GM21825 (cell line): ENCODE data around the gene CAMTA1.

Source experiments
- ATAC-seq: cut with Tn5 transposase; IDR thresholded peaks from one replicate; pipeline ENCODE4 v1.9.1; 2021; ENCODE audit warnings: mild to moderate bottlenecking, moderate library complexity; ENCODE audit not compliant: unreplicated experiment

The CAMTA1 gene

DNA sequence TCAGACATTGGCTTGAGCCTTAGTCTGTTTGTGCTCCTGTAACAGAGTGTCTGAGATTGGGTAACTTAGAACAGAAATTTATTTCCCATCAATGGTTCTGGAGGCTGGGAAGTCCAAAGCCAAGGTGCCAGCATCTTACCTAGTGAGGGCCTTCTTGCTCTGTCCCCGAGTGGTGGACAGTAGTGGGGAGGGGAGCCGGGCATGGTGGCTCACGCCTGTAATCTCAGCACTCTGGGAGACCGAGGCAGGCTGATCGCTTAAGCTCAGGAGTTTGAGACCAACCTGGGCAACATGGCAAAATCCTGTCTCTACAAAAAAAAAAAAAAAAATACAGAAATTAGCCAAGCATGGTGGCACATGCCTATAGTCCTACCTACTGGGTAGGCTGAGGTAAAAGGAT is 649.3 kb downstream of the CAMTA1 start:
- ATAC-seq, result no peak

DNA sequence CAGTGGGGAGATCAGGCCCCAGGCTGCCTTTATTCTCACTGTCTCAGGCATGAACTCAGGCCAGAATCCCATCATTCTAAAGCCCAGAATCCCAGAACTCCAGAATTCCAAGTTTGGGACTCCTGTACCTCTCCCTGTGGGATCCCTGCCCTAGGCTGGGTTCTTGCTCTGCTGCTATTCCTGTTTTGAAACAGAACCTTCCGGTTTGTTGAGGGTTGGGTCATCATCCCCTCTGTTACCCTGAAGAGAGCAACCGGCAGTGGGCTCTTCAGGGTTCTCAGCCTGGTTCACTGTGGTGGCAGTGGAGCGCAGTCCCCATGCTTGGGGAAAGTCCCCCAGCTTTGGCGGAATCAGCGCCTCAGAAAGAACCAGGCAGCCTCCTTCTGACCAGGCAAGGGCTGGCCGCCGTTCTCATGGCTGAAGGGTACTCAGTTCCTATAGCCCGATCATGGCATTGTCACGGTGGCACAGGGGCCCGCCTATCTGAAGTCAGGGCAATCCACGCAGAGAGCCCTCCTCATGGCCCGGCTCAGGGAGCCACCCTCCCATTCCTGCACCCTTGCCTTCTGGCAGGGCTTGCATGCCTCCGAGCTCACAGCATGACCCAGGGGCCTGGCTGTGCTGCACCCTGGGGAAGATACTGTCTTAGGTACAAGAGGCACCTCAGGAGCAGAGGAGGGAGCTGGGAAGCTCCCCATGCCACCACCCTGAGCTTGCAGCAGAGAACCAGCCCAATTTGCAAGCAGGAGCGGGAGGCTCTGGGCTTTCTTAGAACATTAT is 650.2 kb downstream of the CAMTA1 start:
- ATAC-seq, result no peak

DNA sequence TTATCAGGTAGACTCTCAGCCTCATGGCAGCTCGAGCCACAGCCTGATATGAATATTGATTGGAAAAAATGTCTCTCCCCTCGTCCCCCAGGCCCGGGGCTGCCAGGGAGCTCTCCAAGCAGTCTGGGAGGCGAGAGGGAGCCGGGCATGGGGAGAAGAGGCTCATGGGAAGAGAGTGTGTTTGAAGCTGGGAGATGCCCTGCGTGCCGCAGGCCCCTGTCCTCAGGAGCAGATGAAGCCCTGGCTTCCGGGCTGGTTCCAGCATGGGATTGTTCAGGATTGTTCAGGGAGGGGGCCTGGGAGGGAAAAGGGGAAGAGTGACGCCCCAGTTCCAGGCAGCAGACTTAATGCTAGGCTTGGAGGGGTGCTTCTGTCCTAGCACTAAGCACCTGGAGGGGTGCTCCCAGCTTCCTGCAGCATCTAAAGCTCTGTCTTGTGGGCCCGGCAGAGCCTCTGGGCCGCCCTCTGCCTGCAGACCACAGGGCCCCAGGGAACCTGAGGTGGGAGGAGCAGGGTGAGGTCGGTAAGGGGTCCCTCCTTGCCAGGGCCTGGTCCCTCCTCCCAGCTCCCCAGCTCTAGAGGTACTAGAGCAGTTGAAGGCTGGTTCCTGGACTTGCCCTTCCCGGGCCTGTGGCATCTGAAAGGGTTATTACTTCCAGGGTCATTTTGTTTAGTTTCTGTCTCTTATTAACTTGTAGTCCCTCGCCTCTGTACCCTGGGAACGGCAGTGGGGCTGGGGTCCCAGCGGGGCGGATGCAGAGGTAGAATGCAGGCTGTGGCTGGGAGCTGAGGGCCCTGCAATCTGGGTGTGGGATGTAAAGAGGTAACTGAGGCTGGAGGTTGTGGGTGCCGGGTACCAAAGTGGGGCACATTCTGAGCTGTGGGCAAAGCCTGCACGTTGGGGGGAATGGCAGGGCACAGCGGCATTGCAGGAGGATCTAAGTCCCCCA is 651.1 kb downstream of the CAMTA1 start:
- ATAC-seq, result no peak

DNA sequence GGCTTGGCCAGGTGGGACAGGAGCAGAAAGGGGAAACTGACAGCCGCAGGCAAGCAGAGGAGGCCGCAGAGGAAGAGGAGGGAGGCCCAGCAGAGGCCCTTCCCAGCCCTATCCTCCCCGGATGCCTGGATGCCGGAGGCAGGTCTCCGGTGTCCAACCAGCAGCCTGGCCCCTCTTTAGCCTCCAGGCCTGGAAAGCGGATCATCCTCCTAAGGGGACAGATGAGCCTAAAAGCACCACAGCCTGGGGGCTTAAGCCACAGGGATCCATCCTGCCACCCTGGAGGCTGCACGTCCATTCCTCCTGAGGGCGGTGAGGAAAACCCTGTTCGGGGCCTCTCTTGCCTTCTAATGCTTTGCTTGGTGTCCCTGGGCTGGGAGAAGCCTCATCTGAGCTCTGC is 651.8 kb downstream of the CAMTA1 start:
- no peak for ATAC-seq

DNA sequence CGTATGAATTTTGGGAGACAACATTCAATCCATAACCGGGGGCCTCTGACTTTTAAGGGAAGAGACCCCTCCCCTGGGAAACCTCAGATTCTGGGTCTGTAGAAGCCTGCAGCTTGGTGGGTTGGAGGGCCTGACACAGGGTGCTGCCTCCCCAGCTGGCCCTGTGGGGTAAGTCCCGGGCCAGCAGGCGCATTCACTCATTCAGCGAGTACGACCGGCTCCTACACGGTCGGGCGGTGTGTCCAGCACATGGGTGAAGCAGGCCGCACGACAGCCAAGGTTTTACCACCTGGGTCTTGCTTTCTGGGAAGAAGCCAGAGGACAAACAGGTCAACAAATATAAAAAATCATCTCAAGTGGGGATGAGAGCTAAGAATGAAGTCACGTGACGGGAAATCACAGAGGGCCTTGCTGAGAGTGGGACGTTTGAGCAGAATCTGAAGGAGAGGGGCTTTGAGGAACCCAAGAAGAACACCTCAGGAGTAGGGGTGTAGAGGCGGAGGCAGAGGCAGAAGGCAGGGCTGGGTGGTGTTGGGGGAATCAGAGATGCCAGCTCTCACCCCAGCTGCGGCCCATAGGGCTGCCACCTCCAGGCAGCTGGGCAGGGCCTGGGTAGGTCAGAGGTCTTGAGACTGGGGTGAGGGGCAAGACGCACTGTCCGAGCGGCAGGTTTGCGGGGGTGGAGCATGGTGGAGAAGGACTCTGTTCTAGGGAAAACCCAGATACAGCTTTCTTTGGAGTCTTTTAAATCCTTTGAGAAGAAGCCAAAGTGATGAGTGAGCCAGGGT is 652.5 kb downstream of the CAMTA1 start:
- no peak for ATAC-seq

DNA sequence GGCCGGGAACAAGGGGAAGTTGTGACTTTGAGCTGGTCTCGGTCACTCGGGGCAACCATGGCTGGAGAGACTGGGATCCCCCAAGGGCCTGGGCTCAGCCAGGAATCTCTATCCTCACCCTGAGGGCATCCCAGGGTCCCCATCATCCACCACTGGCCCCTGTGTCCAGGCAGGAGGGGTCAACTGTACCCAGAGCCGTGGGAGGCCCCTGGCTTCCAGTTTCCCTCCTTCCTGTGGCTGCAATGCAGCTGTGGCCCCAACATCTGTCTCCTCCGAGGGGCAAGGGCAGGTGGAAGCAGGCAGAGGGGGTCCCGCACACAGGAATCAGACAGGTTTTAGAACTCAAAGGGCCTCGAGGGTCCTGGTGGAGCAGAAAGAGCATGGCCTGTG is 653.1 kb downstream of the CAMTA1 start:
- ATAC-seq, result no peak

DNA sequence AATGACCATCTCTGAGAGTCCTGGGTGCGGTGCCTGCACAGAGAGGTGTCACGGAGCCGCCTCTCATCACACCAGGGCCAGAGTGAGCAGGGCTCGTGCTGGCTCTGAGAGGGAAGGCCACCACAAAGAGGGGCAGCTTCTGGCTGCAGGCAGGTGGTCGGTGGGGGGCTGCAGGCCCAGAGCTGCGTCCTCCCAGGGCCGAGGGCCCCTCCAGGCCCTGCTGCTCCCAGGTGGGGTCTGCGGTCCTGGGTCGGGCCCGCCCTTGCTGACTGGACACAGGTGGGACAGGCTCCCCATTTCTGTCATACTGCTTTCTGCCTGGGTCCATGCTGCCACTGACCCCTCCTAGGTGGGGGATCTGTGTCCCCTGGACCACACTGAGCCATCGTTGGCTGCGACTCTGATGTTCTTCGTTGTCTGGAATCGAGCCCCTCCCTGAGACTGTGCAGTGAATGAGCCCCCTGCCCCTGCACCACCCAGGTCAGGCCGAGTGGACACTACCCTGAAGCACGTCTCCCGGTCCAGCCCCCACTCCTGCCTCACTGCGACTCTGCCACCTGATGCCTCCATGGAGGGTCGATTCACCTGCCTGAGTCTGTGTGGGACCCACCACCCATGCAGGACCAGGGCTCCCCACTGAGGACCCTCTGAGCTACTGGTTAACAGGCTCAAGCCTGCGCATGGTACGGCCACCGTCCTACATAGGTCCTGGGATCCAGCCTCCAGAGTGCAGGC is 653.8 kb downstream of the CAMTA1 start:
- no peak for ATAC-seq

DNA sequence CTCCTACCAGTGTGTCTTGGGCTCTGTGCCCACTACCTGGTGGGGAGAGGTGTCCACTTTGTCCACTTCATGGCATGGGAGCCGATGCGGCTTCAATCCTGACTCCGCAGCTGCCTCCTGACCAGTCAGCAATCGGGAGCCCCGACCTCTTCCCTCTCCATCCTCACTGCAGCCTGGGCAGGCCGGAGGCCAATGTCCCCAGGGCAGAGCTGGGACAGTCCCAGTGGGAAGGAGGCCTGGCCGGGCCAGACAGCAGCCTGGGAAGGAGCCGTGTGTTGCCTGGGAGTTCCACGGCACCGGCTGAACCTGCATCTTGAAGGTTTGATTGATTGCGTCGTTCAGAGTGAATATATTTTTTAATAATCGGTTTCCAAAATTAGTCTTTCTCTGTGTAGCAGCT is 654.9 kb downstream of the CAMTA1 start:
- ATAC-seq, result no peak

DNA sequence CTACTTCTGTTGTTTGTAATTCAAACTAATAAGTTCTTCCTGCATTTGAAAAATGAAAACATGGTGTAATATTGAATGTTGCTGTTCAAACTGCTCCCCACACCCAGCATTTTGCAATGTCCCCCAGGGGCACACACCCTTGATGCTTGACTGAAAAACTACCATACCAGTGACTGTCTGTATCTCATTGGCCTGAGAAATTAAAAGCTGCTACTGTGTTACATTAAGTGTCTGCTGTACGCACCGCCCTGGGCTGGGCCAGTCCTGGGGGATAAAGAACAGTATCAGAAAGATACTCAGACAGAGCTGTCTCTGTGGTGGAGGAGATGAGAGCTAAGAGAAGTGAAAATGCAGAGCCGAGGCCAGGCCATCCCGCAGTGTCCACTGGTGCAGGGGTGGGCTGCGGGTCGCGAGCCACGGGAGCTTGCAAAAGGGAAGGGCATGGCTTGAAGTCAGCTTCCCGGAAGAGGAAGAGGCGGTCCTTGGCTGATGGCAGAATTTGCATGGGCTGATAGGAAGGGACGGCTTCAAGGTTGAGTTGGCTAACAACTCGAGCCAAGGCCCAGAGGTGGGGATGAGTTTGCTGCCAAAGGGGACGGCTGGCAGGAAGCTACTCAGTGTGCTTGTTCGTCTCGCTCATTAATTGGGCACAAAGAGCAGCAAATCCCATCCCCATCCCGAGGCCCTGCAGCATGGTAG is 656.0 kb downstream of the CAMTA1 start:
- no peak for ATAC-seq

DNA sequence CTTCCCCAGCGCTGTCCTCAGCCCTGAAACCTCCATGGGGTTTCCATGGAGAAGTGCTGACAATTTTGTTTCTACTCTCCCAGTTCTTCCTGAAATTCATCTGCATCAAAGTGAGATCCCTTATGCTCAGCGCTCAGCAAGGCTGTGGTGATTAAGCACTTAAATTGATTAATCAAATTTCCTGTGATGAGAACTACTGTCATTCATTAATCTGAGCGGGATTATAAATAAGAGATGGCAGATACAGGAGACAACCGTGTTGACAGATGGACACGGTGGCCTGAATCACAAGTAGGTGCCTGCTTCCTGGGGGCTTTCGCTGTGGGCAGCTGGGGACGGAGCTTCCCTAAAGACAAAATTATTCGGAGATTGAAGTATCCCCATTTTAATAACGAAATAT is 656.8 kb downstream of the CAMTA1 start:
- no peak for ATAC-seq

DNA sequence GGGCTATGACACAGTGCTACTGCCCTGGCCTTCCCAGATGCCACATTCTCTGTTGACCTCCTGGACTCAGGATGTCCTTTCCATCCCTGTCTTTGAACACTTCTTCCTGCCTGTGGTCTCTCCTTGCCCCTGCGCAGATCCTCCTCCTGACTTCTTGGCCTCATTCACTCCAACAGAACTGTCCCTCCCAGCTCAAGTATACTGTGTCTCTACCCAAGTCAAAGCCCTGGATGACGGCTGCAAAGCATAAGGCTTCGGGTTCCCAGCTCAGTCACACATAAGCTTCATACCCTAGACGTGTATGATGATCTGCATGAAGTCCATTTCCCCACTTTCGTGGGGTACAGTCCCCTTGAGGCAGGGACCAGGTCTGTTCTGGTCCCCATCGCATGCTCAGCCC is 657.7 kb downstream of the CAMTA1 start:
- ATAC-seq, result no peak

DNA sequence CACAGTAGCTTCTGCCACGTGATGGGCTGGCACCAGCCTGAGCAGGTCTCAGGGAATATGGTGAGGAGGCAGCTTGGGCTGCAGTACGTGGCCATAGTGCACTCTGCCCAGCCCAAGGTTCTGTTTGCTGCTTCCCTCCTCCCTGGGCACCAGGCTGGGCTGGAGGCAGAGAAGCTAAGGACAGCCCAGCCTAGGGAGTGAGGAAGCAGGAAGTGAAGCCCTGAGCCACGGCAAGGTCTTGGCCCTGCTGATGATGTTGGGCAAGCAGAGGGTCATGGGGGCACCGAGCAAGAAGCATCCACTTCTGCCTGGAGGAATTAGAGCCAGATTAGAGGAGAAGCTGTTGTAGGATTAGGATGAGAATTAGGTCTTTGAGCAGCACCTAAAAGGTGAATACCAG is 659.1 kb downstream of the CAMTA1 start:
- ATAC-seq, result no peak

DNA sequence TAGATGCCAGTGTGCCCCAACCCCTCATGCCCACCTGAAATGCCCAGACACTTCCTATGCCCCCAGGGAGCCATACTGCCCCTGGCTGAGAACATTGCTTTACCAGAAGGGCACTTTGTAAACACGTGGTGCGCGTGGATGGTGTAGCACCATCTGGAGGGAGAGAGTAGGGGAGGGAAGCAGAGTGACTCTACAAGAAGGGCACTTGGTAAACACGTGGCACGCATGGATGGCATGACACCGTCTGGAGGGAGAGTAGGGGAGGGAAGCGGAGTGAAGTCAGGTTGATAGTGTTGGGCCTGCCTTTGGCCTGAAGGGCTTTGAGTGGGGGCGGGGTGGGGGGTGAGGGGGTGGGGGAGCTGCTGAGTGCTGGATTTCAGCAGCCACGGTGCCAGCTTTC is 661.8 kb downstream of the CAMTA1 start:
- ATAC-seq, result no peak

DNA sequence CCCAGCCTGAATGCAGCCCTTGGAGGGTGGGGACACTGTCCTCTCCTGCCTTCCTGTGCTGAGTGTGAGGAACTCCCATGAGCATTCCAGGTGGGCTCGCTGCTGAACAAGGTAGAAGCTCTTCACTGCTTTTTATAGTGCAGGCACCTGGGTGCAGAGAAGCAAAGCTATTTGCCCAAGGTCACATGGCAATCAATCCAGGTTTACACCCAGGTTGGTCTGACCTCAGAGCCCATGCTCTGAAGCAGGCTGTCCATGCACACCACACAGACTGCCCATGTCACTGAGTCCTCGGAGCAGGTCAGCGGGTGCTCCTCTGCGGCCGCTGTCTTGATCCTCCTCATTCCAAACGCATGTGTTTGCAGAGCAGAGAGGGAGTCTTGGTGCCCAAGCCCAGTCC is 662.5 kb downstream of the CAMTA1 start:
- ATAC-seq, result no peak

DNA sequence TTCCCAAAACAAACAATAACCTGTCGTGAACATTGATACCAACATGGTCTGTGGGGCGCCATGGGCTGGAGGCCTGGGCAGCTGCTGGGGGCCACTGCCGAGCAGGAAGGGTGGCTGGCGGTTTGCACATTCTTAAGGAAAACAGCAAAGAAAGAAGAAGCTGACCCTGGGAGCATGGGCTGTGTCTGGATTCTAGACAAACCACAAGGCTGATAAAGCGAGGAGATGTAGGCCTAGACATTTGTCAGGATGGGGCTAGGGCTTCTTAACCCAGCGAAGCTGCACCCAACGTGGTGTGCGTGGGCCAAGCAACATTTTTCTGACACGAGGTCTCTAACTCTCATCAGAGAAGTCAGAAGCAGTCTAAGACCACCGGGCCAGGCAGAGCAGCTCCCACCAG is 663.7 kb downstream of the CAMTA1 start:
- ATAC-seq, result no peak

DNA sequence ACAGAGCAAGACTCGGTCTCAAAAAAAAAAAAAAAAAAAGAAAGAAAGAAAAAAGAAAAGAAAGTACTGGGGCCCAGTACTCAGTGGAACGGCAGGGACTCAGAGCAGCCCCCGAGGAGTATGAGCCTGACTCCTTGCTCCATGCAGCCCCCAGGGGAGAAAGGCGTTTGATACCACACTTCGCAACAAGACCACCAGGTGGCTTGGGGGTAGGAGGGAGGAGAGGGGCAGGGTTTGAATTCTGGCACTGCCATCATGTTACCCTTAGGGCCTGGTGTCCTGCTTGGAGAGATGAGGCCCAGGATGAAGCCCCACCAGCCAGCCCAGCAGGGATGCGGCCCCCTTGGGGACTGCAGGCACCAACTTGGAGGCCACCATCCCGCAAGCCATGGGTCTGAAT is 664.5 kb downstream of the CAMTA1 start:
- ATAC-seq, result no peak

DNA sequence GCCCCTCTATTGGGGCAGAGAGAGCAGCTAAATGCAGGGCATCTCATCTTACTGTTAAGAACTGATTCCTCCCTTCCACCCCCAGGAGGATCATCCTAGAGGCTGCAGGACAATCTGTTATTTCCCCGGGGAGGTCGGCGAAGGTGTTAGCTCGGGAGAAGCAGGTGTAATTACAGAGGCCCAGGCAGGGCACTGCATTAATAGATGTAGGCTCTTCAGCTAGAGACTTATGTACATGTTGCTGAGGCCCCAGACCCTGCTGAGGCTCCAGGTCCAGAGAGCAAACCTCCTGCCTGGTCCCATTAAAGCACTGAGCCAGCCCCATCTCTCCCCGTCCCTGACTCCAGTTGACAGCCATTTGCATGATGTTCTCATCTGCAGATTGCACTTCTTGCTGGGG is 665.6 kb downstream of the CAMTA1 start:
- ATAC-seq, result no peak

DNA sequence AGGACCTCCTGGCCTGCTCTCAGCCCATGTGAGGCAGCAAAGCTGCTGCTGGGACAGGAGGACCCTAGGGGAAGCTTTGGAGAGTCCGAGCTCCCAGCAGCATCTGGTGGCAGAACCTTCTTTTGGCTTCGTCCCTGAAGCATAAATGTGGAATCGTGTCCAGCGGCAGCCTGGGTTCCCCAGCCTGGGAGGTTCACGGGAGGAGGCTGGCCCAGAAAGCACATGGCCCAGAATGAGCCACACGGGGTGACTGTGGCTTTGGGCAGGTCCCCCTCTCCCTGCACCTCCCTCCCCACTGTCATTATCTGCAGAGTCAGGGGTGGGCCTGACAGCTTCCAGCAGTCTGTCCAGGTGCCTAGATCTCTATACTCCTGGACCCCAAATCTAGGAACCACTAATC is 667.8 kb downstream of the CAMTA1 start:
- no peak for ATAC-seq

DNA sequence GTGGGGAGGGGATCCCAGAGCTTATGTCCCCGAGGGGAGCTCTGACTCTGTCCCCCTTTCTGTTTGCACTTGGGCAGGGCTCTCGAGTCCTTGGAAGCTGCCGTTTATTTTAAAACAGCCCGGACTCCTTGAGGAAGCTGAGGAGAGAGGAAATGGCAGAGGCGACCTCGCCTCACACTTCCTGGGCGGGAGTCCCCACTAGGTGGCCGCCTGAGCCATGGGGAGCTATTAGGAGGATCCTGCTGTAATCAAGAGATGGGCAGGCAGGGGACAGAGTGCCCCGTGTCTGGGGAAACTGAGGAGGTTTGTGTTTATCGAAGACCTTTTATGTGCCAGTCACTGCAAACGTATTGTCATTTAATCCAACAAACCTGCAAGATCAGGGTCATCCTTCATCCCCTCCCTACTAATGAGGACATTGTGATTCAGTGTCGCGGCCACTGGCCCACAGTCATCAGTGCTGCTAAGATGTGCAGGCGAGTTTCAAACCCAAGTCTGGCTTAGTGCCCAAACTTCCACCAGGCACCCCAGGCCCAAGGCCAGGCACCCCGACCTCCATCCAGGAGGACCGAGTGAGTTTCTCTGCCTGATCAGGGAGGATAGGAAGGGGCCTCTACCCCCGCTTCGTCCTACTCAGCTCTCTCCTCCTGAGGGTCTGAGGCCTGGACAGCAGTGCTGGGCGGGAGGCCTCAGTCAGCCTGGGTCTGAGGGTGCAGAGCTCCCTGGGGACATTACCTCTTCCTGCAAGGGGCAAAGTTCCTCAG is 669.0 kb downstream of the CAMTA1 start:
- no peak for ATAC-seq
